ENCODE data around the gene NELL1.
"Not testable (repeated sequence)": the region's sequence is repeated elsewhere in the genome, so short reads cannot be mapped to it uniquely, and the experiment has no call there.

NELL1 gene

DNA sequence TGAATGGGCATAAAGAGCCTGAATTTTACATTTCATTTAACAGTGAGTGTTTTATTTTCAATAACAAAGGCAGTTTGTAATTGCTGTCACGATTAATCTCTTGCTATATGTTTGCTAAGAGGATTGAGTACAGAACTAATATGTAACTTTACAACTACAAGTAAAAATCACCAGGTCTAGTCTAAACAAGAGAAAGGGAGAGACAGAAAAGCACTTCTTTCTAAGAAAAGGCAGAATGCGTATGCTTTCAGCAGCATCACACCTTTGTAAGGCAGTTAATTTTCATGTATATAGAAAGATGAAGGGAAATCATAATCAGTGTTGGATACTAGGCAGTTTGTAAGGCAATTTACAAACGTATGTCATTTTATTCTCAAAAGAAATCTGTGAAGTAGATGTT is 169.8 kb downstream of the NELL1 start:
- H3K4me3 ChIP-seq (ENCODE audit: control insufficient read depth, low read depth, low read length), result no peak overlapping the region
- TF ChIP-seq, protein P1, sequence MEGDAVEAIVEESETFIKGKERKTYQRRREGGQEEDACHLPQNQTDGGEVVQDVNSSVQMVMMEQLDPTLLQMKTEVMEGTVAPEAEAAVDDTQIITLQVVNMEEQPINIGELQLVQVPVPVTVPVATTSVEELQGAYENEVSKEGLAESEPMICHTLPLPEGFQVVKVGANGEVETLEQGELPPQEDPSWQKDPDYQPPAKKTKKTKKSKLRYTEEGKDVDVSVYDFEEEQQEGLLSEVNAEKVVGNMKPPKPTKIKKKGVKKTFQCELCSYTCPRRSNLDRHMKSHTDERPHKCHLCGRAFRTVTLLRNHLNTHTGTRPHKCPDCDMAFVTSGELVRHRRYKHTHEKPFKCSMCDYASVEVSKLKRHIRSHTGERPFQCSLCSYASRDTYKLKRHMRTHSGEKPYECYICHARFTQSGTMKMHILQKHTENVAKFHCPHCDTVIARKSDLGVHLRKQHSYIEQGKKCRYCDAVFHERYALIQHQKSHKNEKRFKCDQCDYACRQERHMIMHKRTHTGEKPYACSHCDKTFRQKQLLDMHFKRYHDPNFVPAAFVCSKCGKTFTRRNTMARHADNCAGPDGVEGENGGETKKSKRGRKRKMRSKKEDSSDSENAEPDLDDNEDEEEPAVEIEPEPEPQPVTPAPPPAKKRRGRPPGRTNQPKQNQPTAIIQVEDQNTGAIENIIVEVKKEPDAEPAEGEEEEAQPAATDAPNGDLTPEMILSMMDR (IDR thresholded peaks at IDR 0.05; ENCODE audit: control insufficient read depth, insufficient read depth, low read depth, low read length, missing control alignments), result no peak
- no peak for DNase-seq (ENCODE audit: low read depth)

DNA sequence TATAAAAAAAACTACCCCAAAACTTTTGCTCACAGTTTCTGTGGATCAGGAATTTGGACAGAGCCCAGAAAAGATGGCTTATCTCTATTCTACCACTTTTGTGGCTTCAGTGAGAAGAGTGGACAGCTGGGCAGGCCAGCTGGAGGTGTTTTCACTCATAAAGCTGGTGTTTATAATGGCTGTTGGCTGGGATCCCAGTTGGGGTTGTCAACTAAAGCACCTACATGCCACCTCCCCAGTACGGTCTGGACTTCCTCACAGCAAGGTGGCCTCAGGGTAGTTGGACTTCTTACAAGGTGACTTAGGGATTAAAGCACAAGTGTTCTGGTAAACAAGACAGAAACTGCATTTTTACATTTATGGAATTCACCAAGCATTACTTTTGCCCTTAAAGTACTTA is 171.0 kb downstream of the NELL1 start:
- no peak for DNase-seq (ENCODE audit: low read depth)
- no peak overlapping the region for H3K4me3 ChIP-seq (ENCODE audit: control insufficient read depth, low read depth, low read length)
- TF ChIP-seq, protein P1 (IDR thresholded peaks at IDR 0.05; ENCODE audit: control insufficient read depth, insufficient read depth, low read depth, low read length, missing control alignments), result no peak

DNA sequence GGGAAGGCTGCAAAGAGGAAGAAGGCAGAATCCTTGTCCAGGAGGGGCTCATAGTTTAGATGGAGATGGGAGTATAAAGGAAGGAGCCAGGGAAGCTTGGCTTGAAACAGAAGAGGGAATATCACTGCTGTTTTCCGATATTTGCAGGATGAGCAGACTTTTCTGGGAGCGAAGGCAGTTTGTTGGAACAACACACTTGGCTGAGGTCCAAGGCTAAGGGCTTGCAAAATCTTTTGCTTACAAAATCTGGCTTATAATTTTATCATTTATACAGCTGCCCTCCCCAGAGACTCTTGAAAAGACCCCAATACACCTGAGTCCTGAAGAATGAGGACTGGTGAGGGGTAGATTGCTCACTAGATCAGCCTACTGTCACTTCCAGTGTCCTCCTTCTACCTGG is 174.8 kb downstream of the NELL1 start:
- H3K4me3 ChIP-seq (ENCODE audit: control insufficient read depth, low read depth, low read length), result no peak overlapping the region
- TF ChIP-seq, protein P1 (IDR thresholded peaks at IDR 0.05; ENCODE audit: control insufficient read depth, insufficient read depth, low read depth, low read length, missing control alignments), result no peak
- no peak for DNase-seq (ENCODE audit: low read depth)

DNA sequence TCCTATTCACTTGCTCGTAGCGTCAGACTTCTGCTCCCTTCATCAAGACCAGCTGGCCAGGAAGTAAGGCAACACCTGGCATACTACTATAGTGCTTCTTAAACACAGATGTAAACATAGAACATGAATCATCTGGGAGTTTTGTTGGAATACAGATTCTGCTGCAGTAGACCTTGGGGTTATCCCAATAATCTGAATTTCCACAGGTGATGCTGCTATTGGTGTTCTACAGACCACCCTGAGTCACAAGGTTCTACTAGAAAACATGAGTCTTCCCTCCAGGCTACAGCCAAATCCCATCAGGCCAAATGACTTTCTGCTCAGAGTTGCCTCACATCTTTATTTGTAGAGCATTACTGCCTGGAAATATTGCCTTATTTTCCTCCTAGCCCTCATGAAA is 175.2 kb downstream of the NELL1 start:
- TF ChIP-seq, protein P1 (IDR thresholded peaks at IDR 0.05; ENCODE audit: control insufficient read depth, insufficient read depth, low read depth, low read length, missing control alignments), result no peak
- no peak overlapping the region for H3K4me3 ChIP-seq (ENCODE audit: control insufficient read depth, low read depth, low read length)
- no peak for DNase-seq (ENCODE audit: low read depth)

DNA sequence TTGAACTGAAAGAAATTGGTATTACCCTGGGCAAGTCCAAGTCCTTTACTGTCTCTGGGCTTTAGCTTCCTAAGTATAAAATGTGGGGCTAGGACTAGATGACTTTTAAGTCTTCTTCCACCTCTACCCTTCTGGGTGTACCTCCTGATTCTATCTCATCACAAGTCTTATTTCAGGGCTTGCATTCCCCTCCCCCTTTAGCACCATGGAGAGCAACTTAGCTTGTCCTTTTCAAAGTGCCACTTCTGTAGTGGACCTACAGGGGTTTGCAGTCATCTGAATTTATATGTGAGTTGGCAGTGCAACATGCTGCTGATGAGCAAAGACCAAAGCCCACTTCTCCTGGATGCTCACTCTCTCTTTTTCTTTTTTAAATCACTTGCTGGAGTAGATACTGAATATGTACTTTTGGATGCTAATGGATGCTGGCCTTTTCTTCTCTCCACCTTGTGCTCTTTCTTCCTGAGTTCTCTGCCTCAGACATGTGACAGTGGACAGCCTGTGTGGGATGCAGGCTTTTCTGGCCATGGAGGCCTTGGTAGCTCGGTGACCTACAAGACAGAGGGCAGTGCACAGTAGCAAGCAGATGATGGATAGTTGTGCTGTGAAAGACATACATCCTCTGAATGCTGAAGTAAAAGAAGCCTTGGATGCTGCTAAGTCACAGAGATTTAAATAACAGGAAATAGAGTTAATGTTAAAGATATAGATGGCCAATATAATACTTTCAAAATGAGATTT is 185.0 kb downstream of the NELL1 start:
- H3K4me3 ChIP-seq (ENCODE audit: control insufficient read depth, low read depth, low read length), result no peak overlapping the region
- no peak for DNase-seq (ENCODE audit: low read depth)
- TF ChIP-seq, protein P1 (IDR thresholded peaks at IDR 0.05; ENCODE audit: control insufficient read depth, insufficient read depth, low read depth, low read length, missing control alignments), result no peak

DNA sequence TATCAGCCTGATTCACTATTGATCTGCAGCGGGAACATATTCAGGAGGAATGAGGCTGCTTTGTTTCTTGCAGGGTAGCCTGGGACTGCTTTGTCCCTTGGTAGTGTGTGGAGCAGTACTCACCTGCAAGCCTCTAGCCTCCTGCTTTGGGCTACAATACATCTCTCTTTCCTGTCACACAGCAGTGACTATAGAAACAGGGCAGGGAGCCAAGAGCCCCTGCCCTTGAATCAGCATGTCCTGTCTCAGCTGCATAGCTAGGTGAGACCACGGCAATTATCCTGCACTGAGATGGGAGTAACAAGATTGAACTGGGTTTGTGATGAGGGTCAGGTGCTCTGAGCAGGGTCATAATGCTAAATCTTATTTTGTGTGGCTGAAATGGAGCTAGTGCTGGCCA is 191.9 kb downstream of the NELL1 start:
- DNase-seq (ENCODE audit: low read depth), result no peak
- TF ChIP-seq, protein P1 (IDR thresholded peaks at IDR 0.05; ENCODE audit: control insufficient read depth, insufficient read depth, low read depth, low read length, missing control alignments), result no peak
- no peak overlapping the region for H3K4me3 ChIP-seq (ENCODE audit: control insufficient read depth, low read depth, low read length)

DNA sequence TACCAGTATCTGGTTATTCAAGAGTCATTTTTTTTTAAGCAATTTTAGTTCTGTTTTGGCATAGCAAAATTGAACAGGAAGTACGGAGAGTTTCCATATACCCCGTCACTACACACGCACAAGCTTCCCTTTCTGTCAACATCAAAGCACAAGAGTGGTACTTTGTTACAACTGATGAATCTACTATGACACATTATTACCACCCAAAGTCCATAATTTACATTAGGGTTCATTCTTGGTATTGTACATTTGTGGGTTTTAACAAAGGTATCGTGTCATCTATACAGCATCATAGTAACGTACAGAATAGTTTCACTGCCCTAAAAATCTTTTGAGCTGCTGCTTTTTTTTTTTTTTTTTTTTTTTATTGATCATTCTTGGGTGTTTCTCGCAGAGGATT is 192.9 kb downstream of the NELL1 start:
- DNase-seq (ENCODE audit: low read depth); H3K4me3 ChIP-seq (ENCODE audit: control insufficient read depth, low read depth, low read length): not testable (repeated sequence)
